Neural cell (in vitro differentiated cells): ENCODE data around the gene ATXN2.

Experiments used
- CTCF ChIP-seq: fragments of 450-650 bp; IDR thresholded peaks from 2 replicates; pipeline ENCODE4 v1.5.1; 2014; ENCODE audit warnings: antibody characterized with exemption, mild to moderate bottlenecking, moderate library complexity; ENCODE audit not compliant: poor library complexity, severe bottlenecking
- EZH2 ChIP-seq: fragments of 200-600, 300-800 bp; shearing (Covaris generic), sonication (generic); IDR thresholded peaks from 2 replicates; pipeline ENCODE4 v1.6.1; 2014; ENCODE audit warnings: antibody characterized with exemption, low read length, borderline replicate concordance, mild to moderate bottlenecking; ENCODE audit not compliant: insufficient read depth, poor library complexity, severe bottlenecking
- POLR2AphosphoS5 ChIP-seq: IDR thresholded peaks from 2 replicates; pipeline ENCODE4 v1.6.1; 2012
- RAD21 ChIP-seq: fragments of 450-650 bp; conservative IDR thresholded peaks from 2 replicates; pipeline ENCODE4 v1.6.1; 2014; ENCODE audit warnings: antibody characterized with exemption, mild to moderate bottlenecking, moderate library complexity

- TF ChIP-seq EZH2 = no peak
- no peak for TF ChIP-seq CTCF
- TF ChIP-seq RAD21 = no peak
- no peak for TF ChIP-seq POLR2AphosphoS5
Observed at GRCh38 chr12:111636209-111636945, 37.3 kb upstream of the ATXN2 start.
